CD14-positive monocyte (primary cell): ENCODE measurements around the gene CELSR3. TPM values are rescaled to one million over a fixed set of nuclear protein-coding genes. Genes with fewer than 3 reads are reported as not detected.

Experiments used
- DNase-seq, 3 donors: peaks; one replicate each; pipeline ENCODE4 v3.0.0-alpha.2; 2011 to 2022
- H2AFZ ChIP-seq: 2 replicates; pipeline ENCODE4 v1.6.0; 2012; ENCODE audit warnings: mild to moderate bottlenecking, low read depth, low read length, inconsistent platforms; ENCODE audit not compliant: insufficient read depth, poor library complexity, severe bottlenecking
- H3K27ac ChIP-seq, 2 donors: 1 replicate in 1 of 2; 2 replicates in 1 of 2; pipeline ENCODE4 v1.5.1; 2012 to 2013; ENCODE audit warnings: low read length in 2 of 2, control low read depth in 1 of 2, inconsistent platforms in 1 of 2, low read depth in 1 of 2, mild to moderate bottlenecking in 1 of 2
- H3K27me3 ChIP-seq, 2 donors: one replicate each; pipeline versions ENCODE4 v1.6.0 to v1.6.1; 2011 to 2013; ENCODE audit warnings: low read length in 2 of 2; ENCODE audit not compliant: control insufficient read depth in 2 of 2, insufficient read depth in 2 of 2
- H3K36me3 ChIP-seq, 2 donors: replicated peaks in 1 of 2; 1 replicate in 1 of 2; 2 replicates in 1 of 2; pipeline versions ENCODE4 v1.5.1 to v1.6.1; 2012 to 2013; ENCODE audit warnings: low read length in 2 of 2, control low read depth in 1 of 2, inconsistent platforms in 1 of 2, mild to moderate bottlenecking in 1 of 2; ENCODE audit not compliant: insufficient read depth in 2 of 2, control insufficient read depth in 1 of 2
- H3K4me1 ChIP-seq, 2 donors: 1 replicate in 1 of 2; 2 replicates in 1 of 2; pipeline versions ENCODE4 v1.5.1 to v1.6.1; 2012 to 2013; ENCODE audit warnings: low read length in 2 of 2, control low read depth in 1 of 2, inconsistent platforms in 1 of 2, mild to moderate bottlenecking in 1 of 2, moderate library complexity in 1 of 2; ENCODE audit not compliant: insufficient read depth in 2 of 2, control insufficient read depth in 1 of 2
- H3K4me2 ChIP-seq: replicated peaks from 2 replicates; pipeline ENCODE3; 2012; ENCODE audit warnings: low read length, moderate library complexity, mild to moderate bottlenecking; ENCODE audit not compliant: poor library complexity, severe bottlenecking; ENCODE audit errors: extremely low read depth
- H3K4me3 ChIP-seq, 3 experiments: fragments of 200-600 bp in 1 of 3; sonication (generic) in 1 of 3; replicated peaks in 1 of 3; 1 replicate in 2 of 3; 2 replicates in 1 of 3; pipeline ENCODE4 v1.5.1; 2011 to 2013; ENCODE audit warnings: low read length in 3 of 3, mild to moderate bottlenecking in 3 of 3, control low read depth in 2 of 3, low read depth in 2 of 3, inconsistent platforms in 1 of 3, moderate library complexity in 1 of 3
- H3K79me2 ChIP-seq: 2 replicates; pipeline ENCODE4 v1.6.0; 2012; ENCODE audit warnings: mild to moderate bottlenecking, control low read depth, inconsistent platforms, low read length, moderate library complexity; ENCODE audit not compliant: insufficient read depth
- H3K9ac ChIP-seq: 2 replicates; pipeline ENCODE4 v1.6.0; 2017; ENCODE audit warnings: low read length, mild to moderate bottlenecking; ENCODE audit not compliant: insufficient read depth, poor library complexity, severe bottlenecking
- H3K9me3 ChIP-seq, 2 donors: replicated peaks in 1 of 2; 1 replicate in 1 of 2; 2 replicates in 1 of 2; pipeline versions ENCODE4 v1.5.1 to v1.6.1; 2012 to 2013; ENCODE audit warnings: low read length in 2 of 2, control low read depth in 1 of 2; ENCODE audit not compliant: control insufficient read depth in 1 of 2, insufficient read depth in 1 of 2
- H4K20me1 ChIP-seq: 2 replicates; pipeline ENCODE4 v1.6.0; 2012; ENCODE audit warnings: mild to moderate bottlenecking, low read length, control low read depth, moderate library complexity; ENCODE audit not compliant: insufficient read depth
- H3K27ac Mint-ChIP-seq, 7 donors: one replicate each; pipeline ENCODE4 v1.8.0; 2020; ENCODE audit warnings: mild to moderate bottlenecking in 7 of 7, mixed read lengths in 7 of 7, moderate library complexity in 6 of 7, inconsistent platforms in 2 of 7
- H3K27me3 Mint-ChIP-seq, 3 donors: one replicate each; pipeline ENCODE4 v1.8.0; 2021 to 2022; ENCODE audit warnings: low read depth in 3 of 3, mild to moderate bottlenecking in 3 of 3, mixed read lengths in 3 of 3, moderate library complexity in 3 of 3, inconsistent platforms in 1 of 3
- H3K36me3 Mint-ChIP-seq, 2 donors: one replicate each; pipeline ENCODE4 v1.8.0; 2020; ENCODE audit warnings: mixed read lengths in 2 of 2, inconsistent platforms in 1 of 2, mild to moderate bottlenecking in 1 of 2
- H3K4me1 Mint-ChIP-seq: one replicate; pipeline ENCODE4 v1.8.0; 2020; ENCODE audit warnings: mild to moderate bottlenecking, mixed read lengths
- H3K4me3 Mint-ChIP-seq, 2 donors: one replicate each; pipeline ENCODE4 v1.8.0; 2020; ENCODE audit warnings: mild to moderate bottlenecking in 2 of 2, mixed read lengths in 2 of 2, moderate library complexity in 1 of 2
- H3K9me3 Mint-ChIP-seq, 7 donors: one replicate each; pipeline ENCODE4 v1.8.0; 2020 to 2022; ENCODE audit warnings: mixed read lengths in 7 of 7, mild to moderate bottlenecking in 6 of 7, moderate library complexity in 6 of 7, inconsistent platforms in 2 of 7
- WGBS: methylation state at CpG from one replicate; pipeline ENCODE4 v1.1.5; 2013; ENCODE audit warnings: missing lambda C conversion rate; ENCODE audit not compliant: insufficient coverage; 5-methylcytosine and 5-hydroxymethylcytosine counted together
- intact Hi-C, 2 donors: fragments of 100-400 bp; cut with micrococcal nuclease; formaldehyde crosslinking; loops; one replicate each; pipeline versions ENCODE4 v1.15.0 to v1.15.1; 2023
- polyA plus RNA-seq, 3 donors: library from polyadenylated mRNA; depleted of rRNA in 1 of 3; unstranded in 2 of 3; stranded (reverse) in 1 of 3; fragments of 300-500 nt in 2 of 3; fragments of >200 nt in 1 of 3; fragmentation: Illumina TruSeq in 2 of 3; gene quantifications; 1 replicate in 2 of 3; 2 replicates in 1 of 3; pipeline ENCODE4 v1.2.3, GENCODE V29; 2012 to 2021
- TF ChIP-seq, protein P1 (sequence below): fragments of 200-600 bp; IDR thresholded peaks from one replicate; pipeline ENCODE4 v1.8.0; 2022; ENCODE audit warnings: antibody characterized with exemption, mild to moderate bottlenecking

CELSR3 gene
- polyA plus RNA-seq, 3 donors, result 0.95 TPM; not detected in 2

DNA sequence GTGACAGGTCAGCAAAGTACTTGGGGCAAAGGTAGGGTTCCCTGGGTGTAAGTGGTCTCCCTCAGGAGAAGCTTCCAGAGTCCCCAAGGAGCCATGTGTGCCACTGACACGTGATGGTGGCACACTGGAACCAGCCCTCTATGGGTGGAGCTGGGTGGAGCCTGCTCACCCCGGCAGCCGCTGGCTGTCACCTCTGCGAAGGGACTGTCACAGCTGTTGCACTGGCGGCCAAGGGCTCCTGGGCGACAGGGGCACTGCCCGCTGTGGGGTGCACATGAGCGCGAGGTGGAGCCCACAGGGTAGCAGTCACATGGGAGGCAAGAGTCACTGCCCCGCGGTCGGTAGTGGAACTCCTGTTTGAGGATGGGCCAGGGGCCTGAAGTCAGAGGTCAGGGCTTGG, 12.0 kb downstream of the CELSR3 start:
- Histone ChIP-seq H3K9me3 (no peaks in the 10 kb centered on the region), H3K36me3 (no peaks in the 10 kb centered on the region), H3K27ac (no peak overlapping the region), H3K4me1 (peaks cover 5 to 6% of the 10 kb centered on the region in 2 donors), H3K4me3 (no peak overlapping the region), H3K4me2 (no peak overlapping the region), H3K9ac (no peak overlapping the region), H3K27me3 (peaks cover 0 to 5% of the 10 kb centered on the region in 2 donors), H4K20me1 (no peaks in the 10 kb centered on the region), H2AFZ (no peak overlapping the region), H3K79me2 (no peaks in the 10 kb centered on the region)
- peaks cover 6% of the 10 kb centered on the region for H3K4me1 Mint-ChIP-seq
- H3K36me3 Mint-ChIP-seq, result no peaks in the 10 kb centered on the region
- DNase-seq, result no peak
- WGBS, result 91% methylated on average over 12 of the region's 12 CpGs
- peaks cover under 1 to 6% (median 5%) of the 10 kb centered on the region in 3 donors for H3K27me3 Mint-ChIP-seq
- intact Hi-C loops, result no loop called here
- TF ChIP-seq, protein P1, sequence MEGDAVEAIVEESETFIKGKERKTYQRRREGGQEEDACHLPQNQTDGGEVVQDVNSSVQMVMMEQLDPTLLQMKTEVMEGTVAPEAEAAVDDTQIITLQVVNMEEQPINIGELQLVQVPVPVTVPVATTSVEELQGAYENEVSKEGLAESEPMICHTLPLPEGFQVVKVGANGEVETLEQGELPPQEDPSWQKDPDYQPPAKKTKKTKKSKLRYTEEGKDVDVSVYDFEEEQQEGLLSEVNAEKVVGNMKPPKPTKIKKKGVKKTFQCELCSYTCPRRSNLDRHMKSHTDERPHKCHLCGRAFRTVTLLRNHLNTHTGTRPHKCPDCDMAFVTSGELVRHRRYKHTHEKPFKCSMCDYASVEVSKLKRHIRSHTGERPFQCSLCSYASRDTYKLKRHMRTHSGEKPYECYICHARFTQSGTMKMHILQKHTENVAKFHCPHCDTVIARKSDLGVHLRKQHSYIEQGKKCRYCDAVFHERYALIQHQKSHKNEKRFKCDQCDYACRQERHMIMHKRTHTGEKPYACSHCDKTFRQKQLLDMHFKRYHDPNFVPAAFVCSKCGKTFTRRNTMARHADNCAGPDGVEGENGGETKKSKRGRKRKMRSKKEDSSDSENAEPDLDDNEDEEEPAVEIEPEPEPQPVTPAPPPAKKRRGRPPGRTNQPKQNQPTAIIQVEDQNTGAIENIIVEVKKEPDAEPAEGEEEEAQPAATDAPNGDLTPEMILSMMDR, result no peak
- H3K4me3 Mint-ChIP-seq, result no peak overlapping the region
- no peak overlapping the region for H3K27ac Mint-ChIP-seq
- no peaks in the 10 kb centered on the region for H3K9me3 Mint-ChIP-seq

DNA sequence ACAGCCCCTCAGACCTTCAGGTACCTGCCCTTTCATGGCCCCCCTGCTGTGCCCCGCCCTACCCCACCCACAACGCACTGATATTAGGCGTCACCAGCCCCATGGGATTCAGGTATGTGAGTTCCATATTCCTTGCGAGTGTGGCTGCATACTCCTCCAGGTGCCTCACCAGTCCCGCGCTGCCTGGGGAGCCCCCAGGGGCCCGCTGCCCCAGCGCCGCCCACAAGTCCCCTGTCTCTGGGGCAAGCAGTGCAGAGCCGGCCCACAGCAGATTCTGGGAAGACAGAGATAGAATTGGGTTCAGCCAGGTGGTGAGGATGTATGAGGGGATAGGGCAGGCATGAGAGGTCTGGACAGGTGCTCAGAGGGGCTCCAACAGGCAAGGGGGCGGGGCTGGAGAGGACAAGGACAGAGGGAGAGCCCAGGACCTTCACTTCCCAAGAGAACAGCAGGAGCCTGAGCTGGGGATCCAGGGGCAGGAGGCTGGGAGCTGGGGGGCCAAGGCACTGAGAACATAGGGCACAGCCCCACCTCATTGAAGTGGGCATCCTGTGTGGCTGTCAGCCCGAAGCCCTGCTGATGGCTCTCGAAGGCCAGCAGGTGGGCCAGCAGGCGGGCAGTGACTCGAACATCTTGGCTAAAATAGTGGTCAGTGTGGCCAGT, 14.4 kb downstream of the CELSR3 start:
- no peak overlapping the region for H2AFZ ChIP-seq
- DNase-seq, result no peak
- Mint-ChIP-seq H3K4me3 (no peak overlapping the region), H3K4me1 (no peaks in the 10 kb centered on the region), H3K9me3 (no peaks in the 10 kb centered on the region), H3K36me3 (no peaks in the 10 kb centered on the region), H3K27ac (no peak overlapping the region), H3K27me3 (peaks cover 0 to 3% (median 0%) of the 10 kb centered on the region in 3 donors)
- no peaks in the 10 kb centered on the region for H4K20me1 ChIP-seq
- no peak overlapping the region for H3K4me3 ChIP-seq
- H3K4me2 ChIP-seq, result no peak overlapping the region
- H3K36me3 ChIP-seq, result no peaks in the 10 kb centered on the region
- intact Hi-C loops, result no loop called here
- TF ChIP-seq, protein P1, result no peak
- H3K27me3 ChIP-seq, result no peaks in the 10 kb centered on the region
- H3K79me2 ChIP-seq, result no peaks in the 10 kb centered on the region
- H3K4me1 ChIP-seq, result no peaks in the 10 kb centered on the region
- H3K9ac ChIP-seq, result no peak overlapping the region
- no peaks in the 10 kb centered on the region for H3K9me3 ChIP-seq
- H3K27ac ChIP-seq, result no peak overlapping the region
- WGBS, result 98% methylated on average over 15 of the region's 15 CpGs
